Loucy (cell line): ENCODE measurements around the gene GJA9.

Experiments
- H2AFZ ChIP-seq: fragments of 200-600 bp; sonication (generic); 2 replicates; pipeline ENCODE4 v1.6.0; 2016; ENCODE audit warnings: antibody characterized with exemption, mild to moderate bottlenecking, low read length, moderate library complexity
- H3F3A ChIP-seq: fragments of 200-600 bp; 2 replicates; pipeline ENCODE4 v1.6.0; 2016; ENCODE audit warnings: antibody characterized with exemption, low read depth, mild to moderate bottlenecking
- H3K27me3 ChIP-seq: fragments of 200-600 bp; sonication (generic); 2 replicates; pipeline ENCODE4 v1.6.1; 2014; ENCODE audit warnings: low read length, mild to moderate bottlenecking; ENCODE audit not compliant: insufficient read depth, poor library complexity, severe bottlenecking
- H3K36me3 ChIP-seq: fragments of 200-600 bp; sonication (generic); 2 replicates; pipeline ENCODE4 v1.6.1; 2016; ENCODE audit warnings: low read length; ENCODE audit not compliant: insufficient read depth
- H3K4me1 ChIP-seq: fragments of 200-600 bp; sonication (generic); 2 replicates; pipeline ENCODE4 v1.5.1; 2014; ENCODE audit warnings: low read length, mild to moderate bottlenecking; ENCODE audit not compliant: insufficient read depth, poor library complexity, severe bottlenecking
- H3K4me2 ChIP-seq: fragments of 200-600 bp; sonication (generic); 2 replicates; pipeline ENCODE4 v1.6.0; 2014; ENCODE audit warnings: antibody characterized with exemption, low read length, low read depth, mild to moderate bottlenecking; ENCODE audit not compliant: poor library complexity, severe bottlenecking
- H3K4me3 ChIP-seq: fragments of 200-600 bp; sonication (generic); 2 replicates; pipeline ENCODE4 v1.5.1; 2014; ENCODE audit warnings: low read length, mild to moderate bottlenecking, mixed read lengths; ENCODE audit not compliant: poor library complexity, severe bottlenecking
- H3K79me2 ChIP-seq: fragments of 200-600 bp; sonication (generic); 2 replicates; pipeline ENCODE4 v1.6.1; 2014; ENCODE audit warnings: low read length; ENCODE audit not compliant: insufficient read depth
- H3K9ac ChIP-seq: fragments of 200-600 bp; sonication (generic); 2 replicates; pipeline ENCODE4 v1.6.0; 2014; ENCODE audit warnings: mild to moderate bottlenecking, low read depth, low read length, moderate library complexity; ENCODE audit not compliant: poor library complexity, severe bottlenecking
- H3K9me2 ChIP-seq: fragments of 200-600 bp; sonication (generic); replicated peaks from 2 replicates; pipeline ENCODE4 v1.6.1; 2016; ENCODE audit warnings: low read depth, low read length, mixed read lengths
- H3K9me3 ChIP-seq: fragments of 200-600 bp; sonication (generic); 2 replicates; pipeline ENCODE4 v1.6.1; 2014; ENCODE audit warnings: mild to moderate bottlenecking, antibody characterized with exemption, low read length, low read depth; ENCODE audit not compliant: insufficient read depth
- H4K20me1 ChIP-seq: fragments of 200-600 bp; sonication (generic); 2 replicates; pipeline ENCODE4 v1.6.0; 2014; ENCODE audit warnings: antibody characterized with exemption, low read length, mild to moderate bottlenecking; ENCODE audit not compliant: insufficient read depth, poor library complexity, severe bottlenecking
- EZH2phosphoT487 ChIP-seq: fragments of 200-600 bp; IDR thresholded peaks from 2 replicates; pipeline ENCODE4 v1.6.1; 2018; ENCODE audit warnings: antibody characterized with exemption, mild to moderate bottlenecking, moderate library complexity, borderline replicate concordance
- TF ChIP-seq, protein P1 (sequence below): fragments of 200-600 bp; sonication (generic); conservative IDR thresholded peaks from 2 replicates; pipeline ENCODE4 v1.5.1; 2014; ENCODE audit warnings: mild to moderate bottlenecking, antibody characterized with exemption, low read length

The GJA9 gene

DNA sequence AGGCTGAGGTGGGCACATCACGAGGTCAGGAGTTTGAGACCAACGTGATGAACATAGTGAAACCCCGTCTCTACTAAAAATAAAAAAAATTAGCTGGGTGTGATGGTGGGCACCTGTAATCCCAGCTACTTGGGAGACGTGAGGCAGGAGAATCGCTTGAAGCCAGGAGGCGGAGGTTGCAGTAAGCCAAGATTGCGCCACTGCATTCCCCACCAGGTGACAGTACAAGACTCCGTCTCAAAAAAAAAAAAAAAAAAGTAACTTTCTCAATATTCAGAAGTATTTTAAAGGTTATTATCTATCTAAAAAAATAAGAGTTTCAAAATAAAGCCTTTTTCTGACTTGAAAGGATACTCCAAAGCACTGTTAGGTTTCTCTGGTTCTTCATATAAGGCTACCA lies 14.2 kb downstream of the GJA9 start:
- no peak overlapping the region for H3K4me2 ChIP-seq
- H3K9me3 ChIP-seq, result no peaks in the 10 kb centered on the region
- H3K9ac ChIP-seq, result no peak overlapping the region
- H3K4me3 ChIP-seq, result no peak overlapping the region
- no peaks in the 10 kb centered on the region for H3K36me3 ChIP-seq
- peaks cover 14% of the 10 kb centered on the region for H3K79me2 ChIP-seq
- no peaks in the 10 kb centered on the region for H3F3A ChIP-seq
- TF ChIP-seq EZH2phosphoT487, result no peak
- TF ChIP-seq, protein P1, sequence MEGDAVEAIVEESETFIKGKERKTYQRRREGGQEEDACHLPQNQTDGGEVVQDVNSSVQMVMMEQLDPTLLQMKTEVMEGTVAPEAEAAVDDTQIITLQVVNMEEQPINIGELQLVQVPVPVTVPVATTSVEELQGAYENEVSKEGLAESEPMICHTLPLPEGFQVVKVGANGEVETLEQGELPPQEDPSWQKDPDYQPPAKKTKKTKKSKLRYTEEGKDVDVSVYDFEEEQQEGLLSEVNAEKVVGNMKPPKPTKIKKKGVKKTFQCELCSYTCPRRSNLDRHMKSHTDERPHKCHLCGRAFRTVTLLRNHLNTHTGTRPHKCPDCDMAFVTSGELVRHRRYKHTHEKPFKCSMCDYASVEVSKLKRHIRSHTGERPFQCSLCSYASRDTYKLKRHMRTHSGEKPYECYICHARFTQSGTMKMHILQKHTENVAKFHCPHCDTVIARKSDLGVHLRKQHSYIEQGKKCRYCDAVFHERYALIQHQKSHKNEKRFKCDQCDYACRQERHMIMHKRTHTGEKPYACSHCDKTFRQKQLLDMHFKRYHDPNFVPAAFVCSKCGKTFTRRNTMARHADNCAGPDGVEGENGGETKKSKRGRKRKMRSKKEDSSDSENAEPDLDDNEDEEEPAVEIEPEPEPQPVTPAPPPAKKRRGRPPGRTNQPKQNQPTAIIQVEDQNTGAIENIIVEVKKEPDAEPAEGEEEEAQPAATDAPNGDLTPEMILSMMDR, result no peak
- no peaks in the 10 kb centered on the region for H3K27me3 ChIP-seq
- peaks cover 7% of the 10 kb centered on the region for H3K4me1 ChIP-seq
- H3K9me2 ChIP-seq, result no peaks in the 10 kb centered on the region
- H2AFZ ChIP-seq, result no peak overlapping the region
- H4K20me1 ChIP-seq, result peaks cover 6% of the 10 kb centered on the region

DNA sequence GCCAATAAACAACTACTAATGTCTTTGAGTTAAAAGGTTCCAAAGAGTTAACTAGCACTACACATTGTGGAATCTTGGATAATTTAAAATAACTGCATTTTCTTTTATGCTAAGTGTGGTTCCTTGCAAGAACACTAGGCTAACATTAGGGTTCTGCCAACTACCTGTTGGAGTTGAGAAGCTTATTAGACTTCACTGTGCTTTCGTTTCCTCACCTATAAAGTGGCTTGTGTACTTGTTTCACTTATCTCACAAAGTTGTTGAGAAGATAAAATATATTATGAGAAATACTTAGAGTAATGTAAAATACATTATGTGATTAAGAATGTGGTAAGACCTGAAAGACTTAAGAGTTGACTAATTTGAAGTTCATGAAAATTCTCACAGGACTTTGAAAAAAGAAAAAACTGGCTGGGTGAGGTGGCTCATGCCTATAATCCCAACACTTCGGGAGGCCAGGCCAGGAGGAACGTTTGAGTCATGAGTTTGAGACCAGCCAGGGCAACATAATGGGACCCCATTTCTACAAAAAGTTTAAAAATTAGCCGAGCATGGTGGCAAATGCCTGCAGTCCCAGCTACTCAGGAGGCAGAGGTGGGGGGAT lies 16.2 kb downstream of the GJA9 start:
- peaks cover 6% of the 10 kb centered on the region for H3K4me1 ChIP-seq
- no peaks in the 10 kb centered on the region for H3K36me3 ChIP-seq
- no peaks in the 10 kb centered on the region for H3K27me3 ChIP-seq
- no peak overlapping the region for H3K4me3 ChIP-seq
- peak overlapping the region; percentile 15 for H3K9ac ChIP-seq
- no peak overlapping the region for H2AFZ ChIP-seq
- no peaks in the 10 kb centered on the region for H4K20me1 ChIP-seq
- H3K9me2 ChIP-seq, result no peaks in the 10 kb centered on the region
- no peak overlapping the region for H3K4me2 ChIP-seq
- TF ChIP-seq EZH2phosphoT487, result no peak
- TF ChIP-seq, protein P1, result no peak
- H3F3A ChIP-seq, result no peaks in the 10 kb centered on the region
- H3K79me2 ChIP-seq, result peaks cover 5% of the 10 kb centered on the region; the same call in 1 of the 2 replicates
- H3K9me3 ChIP-seq, result no peaks in the 10 kb centered on the region

DNA sequence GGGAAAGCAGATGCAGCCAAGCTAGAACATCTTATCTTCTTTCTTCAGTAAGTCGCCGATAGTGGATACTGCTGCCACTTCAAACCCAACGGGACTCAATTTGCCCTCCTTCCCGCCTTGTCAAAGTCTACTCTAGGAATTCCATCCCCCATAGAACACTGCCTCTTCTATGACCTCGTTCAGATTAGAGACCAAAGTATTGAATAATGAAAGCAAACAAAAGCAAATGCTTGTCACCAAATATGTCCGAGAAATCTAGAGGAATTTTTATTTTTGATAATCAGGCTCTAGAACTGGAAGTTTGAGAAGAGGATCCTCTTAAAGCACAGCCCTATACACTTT lies 21.0 kb downstream of the GJA9 start:
- Histone ChIP-seq H3K9me2 (no peaks in the 10 kb centered on the region), H2AFZ (peak overlapping the region; percentile 100), H3K9ac (peak overlapping the region; percentile 92), H3K4me2 (peak overlapping the region; percentile 97), H3K27me3 (no peaks in the 10 kb centered on the region), H3K36me3 (no peaks in the 10 kb centered on the region), H3F3A (no peaks in the 10 kb centered on the region), H3K4me1 (peaks cover 31% of the 10 kb centered on the region), H3K4me3 (peak overlapping the region; percentile 98), H4K20me1 (peaks cover 21% of the 10 kb centered on the region), H3K79me2 (peaks cover 33% of the 10 kb centered on the region), H3K9me3 (no peaks in the 10 kb centered on the region)
- no peak for TF ChIP-seq EZH2phosphoT487
- TF ChIP-seq, protein P1, result no peak
